ENCODE data around the gene PVRIG. TPM values are rescaled to one million over a fixed set of nuclear protein-coding genes. Genes with fewer than 3 reads are reported as not detected.
A peak's percentile ranks its signal among the peaks of the same experiment; 100 is the strongest.
"Not testable (repeated sequence)": the region's sequence is repeated elsewhere in the genome, so short reads cannot be mapped to it uniquely, and the experiment has no call there.

The PVRIG gene
- total RNA-seq, 2 experiments from 2014 or later = 61.6 to 64.8 TPM

- H3K27ac Mint-ChIP-seq = peak within 1 kb of the TSS; percentile 75
- ChIA-PET CTCF (interaction anchor here (0.9 to 5.8 kb wide), 10 partner anchors 9 to 97 kb away, joined by 3 to 51 read pairs (median 6); partner anchors contain the start of gene GAL3ST4), POLR2A (interaction anchor here (0.7 to 1.7 kb wide), 7 partner anchors 9 to 252 kb away, joined by 3 to 5 read pairs (median 3); partner anchors contain the start of genes GAL3ST4, LAMTOR4, MCM7 and ZCWPW1)
- peak; percentile 99 for DNase-seq
- peak within 1 kb of the TSS; percentile 77 for H3K4me3 Mint-ChIP-seq
- H3K9me3 Mint-ChIP-seq (ENCODE audit: insufficient read depth) = no peaks in the 10 kb centered on the region
- peaks cover 48% of the 10 kb centered on the region for H3K4me1 Mint-ChIP-seq (ENCODE audit: low read depth)
- H3K36me3 Mint-ChIP-seq (ENCODE audit: low read depth) = peaks cover 8% of the 10 kb centered on the region
- peaks cover 18% of the 10 kb centered on the region for H3K27me3 Mint-ChIP-seq (ENCODE audit: low read depth)
- peak; percentile 91 for ATAC-seq
Measured at GRCh38 chr7:100177045-100178001, 42.4 kb upstream of the PVRIG start, which contains the start of the genes GPC2 and STAG3. Gene GPC2, minus strand, starts transcription at chr7:100177381. Its CDS starts 182 bp downstream, at chr7:100177199. Gene STAG3, plus strand, starts transcription at chr7:100177918. Its CDS starts 2,639 bp downstream, at chr7:100180557.

- H3K9me3 Mint-ChIP-seq (ENCODE audit: insufficient read depth); DNase-seq; ATAC-seq; H3K36me3 Mint-ChIP-seq (ENCODE audit: low read depth): not testable (repeated sequence)
- ChIA-PET CTCF (interaction anchor here (0.7 to 5.8 kb wide), 8 partner anchors 9 to 48 kb away, joined by 3 to 51 read pairs (median 7); partner anchors contain the start of gene GAL3ST4), POLR2A (interaction anchor here (1.0 to 1.3 kb wide), 4 partner anchors 15 to 38 kb away, joined by 3 to 5 read pairs (median 4); no protein-coding TSS in a partner anchor)
- Mint-ChIP-seq H3K4me3 (peak overlapping the region; percentile 57), H3K27me3 (ENCODE audit: low read depth) (peaks cover 13% of the 10 kb centered on the region), H3K4me1 (ENCODE audit: low read depth) (peaks cover 60% of the 10 kb centered on the region), H3K27ac (peak overlapping the region; percentile 90)
Measured at GRCh38 chr7:100180084-100180483, 39.7 kb upstream of the PVRIG start.

- peak overlapping the region; percentile 60 for H3K27ac Mint-ChIP-seq
- not testable (repeated sequence) for H3K4me3 Mint-ChIP-seq; H3K9me3 Mint-ChIP-seq (ENCODE audit: insufficient read depth); DNase-seq; ATAC-seq; H3K27me3 Mint-ChIP-seq (ENCODE audit: low read depth); H3K36me3 Mint-ChIP-seq (ENCODE audit: low read depth)
- peaks cover 48% of the 10 kb centered on the region for H3K4me1 Mint-ChIP-seq (ENCODE audit: low read depth)
- ChIA-PET POLR2A (interaction anchor here (1.8 to 1.9 kb wide), 2 partner anchors 11 to 39 kb away, joined by 4 to 6 read pairs; no protein-coding TSS in a partner anchor), CTCF (interaction anchor here (0.7 to 5.8 kb wide), 5 partner anchors 7 to 50 kb away, joined by 3 to 51 read pairs (median 14); no protein-coding TSS in a partner anchor)
Measured at GRCh38 chr7:100182616-100183015, 37.1 kb upstream of the PVRIG start.

- H3K4me1 Mint-ChIP-seq (ENCODE audit: low read depth) = peaks cover 44% of the 10 kb centered on the region
- not testable (repeated sequence) for H3K9me3 Mint-ChIP-seq (ENCODE audit: insufficient read depth); DNase-seq; H3K36me3 Mint-ChIP-seq (ENCODE audit: low read depth); H3K4me3 Mint-ChIP-seq; ATAC-seq; H3K27me3 Mint-ChIP-seq (ENCODE audit: low read depth); H3K27ac Mint-ChIP-seq
- POLR2A ChIA-PET = interaction anchor here (1.9 kb wide), 1 partner anchor 39 kb away, joined by 4 read pairs; no protein-coding TSS in a partner anchor
- CTCF ChIA-PET = interaction anchor here (2.5 kb wide), 2 partner anchors 34 to 50 kb away, joined by 14 to 15 read pairs; no protein-coding TSS in a partner anchor
Measured at GRCh38 chr7:100183090-100183489, 36.7 kb upstream of the PVRIG start.

- ChIA-PET POLR2A (interaction anchor here (1.0 kb wide), 2 partner anchors 34 to 221 kb away, joined by 3 read pairs; partner anchors contain the start of gene PVRIG), CTCF (interaction anchor here (1.0 to 2.0 kb wide), 5 partner anchors 9 to 222 kb away, joined by 3 to 9 read pairs (median 5); no protein-coding TSS in a partner anchor)
- H3K4me1 Mint-ChIP-seq (ENCODE audit: low read depth) = peaks cover 41% of the 10 kb centered on the region
- no peak for DNase-seq
- H3K27me3 Mint-ChIP-seq (ENCODE audit: low read depth) = no peaks in the 10 kb centered on the region
- H3K9me3 Mint-ChIP-seq (ENCODE audit: insufficient read depth) = no peaks in the 10 kb centered on the region
- no peak overlapping the region for H3K4me3 Mint-ChIP-seq
- ATAC-seq = no peak
- peaks cover 2% of the 10 kb centered on the region for H3K36me3 Mint-ChIP-seq (ENCODE audit: low read depth)
- no peak overlapping the region for H3K27ac Mint-ChIP-seq
Measured at GRCh38 chr7:100185726-100186125, 34.0 kb upstream of the PVRIG start.

GRCh38 chr7:100189061-100189460 is 30.7 kb upstream of the PVRIG start:
- ATAC-seq (no peak), DNase-seq (no peak)
- no peaks in the 10 kb centered on the region for H3K9me3 Mint-ChIP-seq (ENCODE audit: insufficient read depth)
- H3K4me3 Mint-ChIP-seq = no peak overlapping the region
- H3K27me3 Mint-ChIP-seq (ENCODE audit: low read depth) = no peaks in the 10 kb centered on the region
- peak overlapping the region; percentile 32 for H3K27ac Mint-ChIP-seq
- H3K4me1 Mint-ChIP-seq (ENCODE audit: low read depth) = peaks cover 29% of the 10 kb centered on the region
- ChIA-PET CTCF (interaction anchor here (1.7 to 3.9 kb wide), 5 partner anchors 10 to 57 kb away, joined by 4 to 102 read pairs (median 52); partner anchors contain the start of genes GPC2, PVRIG and STAG3), POLR2A (interaction anchor here (1.2 to 2.2 kb wide), 2 partner anchors 20 to 32 kb away, joined by 3 to 14 read pairs; no protein-coding TSS in a partner anchor)
- peaks cover 4% of the 10 kb centered on the region for H3K36me3 Mint-ChIP-seq (ENCODE audit: low read depth)

GRCh38 chr7:100190048-100190711 is 29.6 kb upstream of the PVRIG start:
- DNase-seq = no peak
- Mint-ChIP-seq H3K4me1 (ENCODE audit: low read depth) (peaks cover 31% of the 10 kb centered on the region), H3K27me3 (ENCODE audit: low read depth) (no peaks in the 10 kb centered on the region), H3K9me3 (ENCODE audit: insufficient read depth) (no peaks in the 10 kb centered on the region), H3K27ac (peak overlapping the region; percentile 75), H3K4me3 (no peak overlapping the region), H3K36me3 (ENCODE audit: low read depth) (peaks cover 4% of the 10 kb centered on the region)
- POLR2A ChIA-PET = interaction anchor here (0.6 to 2.2 kb wide), 5 partner anchors 19 to 43 kb away, joined by 3 to 14 read pairs (median 5); partner anchors contain the start of gene PVRIG
- CTCF ChIA-PET = interaction anchor here (0.7 to 3.9 kb wide), 25 partner anchors 9 to 366 kb away, joined by 3 to 102 read pairs (median 5); partner anchors contain the start of genes GAL3ST4, GPC2, LAMTOR4 and MEPCE
- ATAC-seq = peak; percentile 81

GRCh38 chr7:100191775-100192174 is 28.0 kb upstream of the PVRIG start:
- H3K27me3 Mint-ChIP-seq (ENCODE audit: low read depth) = no peaks in the 10 kb centered on the region
- H3K4me3 Mint-ChIP-seq = no peak overlapping the region
- no peaks in the 10 kb centered on the region for H3K9me3 Mint-ChIP-seq (ENCODE audit: insufficient read depth)
- peaks cover 37% of the 10 kb centered on the region for H3K4me1 Mint-ChIP-seq (ENCODE audit: low read depth)
- ChIA-PET POLR2A (no interaction called here), CTCF (interaction anchor here (1.3 to 1.5 kb wide), 2 partner anchors 10 to 26 kb away, joined by 3 to 6 read pairs; no protein-coding TSS in a partner anchor)
- H3K36me3 Mint-ChIP-seq (ENCODE audit: low read depth) = peaks cover 6% of the 10 kb centered on the region
- DNase-seq (no peak), ATAC-seq (no peak)
- no peak overlapping the region for H3K27ac Mint-ChIP-seq

GRCh38 chr7:100192281-100192862 is 27.4 kb upstream of the PVRIG start:
- not testable (repeated sequence) for DNase-seq; H3K27ac Mint-ChIP-seq; H3K9me3 Mint-ChIP-seq (ENCODE audit: insufficient read depth); H3K36me3 Mint-ChIP-seq (ENCODE audit: low read depth); H3K4me3 Mint-ChIP-seq; ATAC-seq; H3K27me3 Mint-ChIP-seq (ENCODE audit: low read depth)
- peaks cover 37% of the 10 kb centered on the region for H3K4me1 Mint-ChIP-seq (ENCODE audit: low read depth)
- CTCF ChIA-PET = interaction anchor here (0.7 to 1.5 kb wide), 4 partner anchors 10 to 62 kb away, joined by 3 to 6 read pairs (median 3); no protein-coding TSS in a partner anchor
- POLR2A ChIA-PET = interaction anchor here (1.4 kb wide), 1 partner anchor 18 kb away, joined by 3 read pairs; no protein-coding TSS in a partner anchor

GRCh38 chr7:100192969-100193368 is 26.8 kb upstream of the PVRIG start:
- POLR2A ChIA-PET = interaction anchor here (1.4 kb wide), 1 partner anchor 17 kb away, joined by 3 read pairs; no protein-coding TSS in a partner anchor
- CTCF ChIA-PET = interaction anchor here (0.9 to 1.5 kb wide), 5 partner anchors 9 to 62 kb away, joined by 3 to 6 read pairs (median 3); no protein-coding TSS in a partner anchor
- Mint-ChIP-seq H3K9me3 (ENCODE audit: insufficient read depth) (no peaks in the 10 kb centered on the region), H3K4me1 (ENCODE audit: low read depth) (peaks cover 37% of the 10 kb centered on the region), H3K4me3 (no peak overlapping the region), H3K27me3 (ENCODE audit: low read depth) (no peaks in the 10 kb centered on the region), H3K36me3 (ENCODE audit: low read depth) (peaks cover 6% of the 10 kb centered on the region), H3K27ac (no peak overlapping the region)
- ATAC-seq = no peak
- DNase-seq = no peak

Measured in activated CD8-positive, alpha-beta T cell treated with anti-CD3 and anti-CD28 coated beads, Interleukin-2, amount 10 ng/mL, durations not matched to agents 7 days and 5 days (primary cell).